Measurements from ENCODE around the gene ZWILCH. TPM values are rescaled to one million over a fixed set of nuclear protein-coding genes. Genes with fewer than 3 reads are reported as not detected.

ZWILCH gene
- polyA plus RNA-seq, 1 donor (not counting 4 experiments of a cell fraction or from before 2014, with no cell fraction given) = 34.9 TPM

DNA sequence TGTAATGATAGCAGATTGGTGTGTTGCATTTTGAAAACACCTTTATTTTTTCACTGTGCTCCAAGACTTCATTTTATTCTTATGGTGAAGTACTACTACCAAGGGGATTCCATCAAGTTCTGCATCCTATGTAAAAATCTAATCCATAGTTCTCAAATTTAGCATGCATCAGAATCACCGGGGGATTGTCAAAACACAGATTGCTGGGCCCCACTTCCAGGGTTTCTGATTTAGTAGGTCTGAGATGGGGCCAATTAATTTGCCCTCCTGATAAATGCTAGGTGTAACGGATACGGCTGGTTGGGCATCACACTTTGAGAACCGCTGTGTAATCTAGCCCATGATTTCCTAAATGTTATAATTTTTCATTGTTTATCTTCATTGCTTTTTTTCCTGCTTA, 692 bp downstream of the ZWILCH start:
- peak overlapping the region; percentile 94 for H2AFZ ChIP-seq (ENCODE audit: control insufficient read depth, low read length)
- H3K79me2 ChIP-seq (ENCODE audit: control insufficient read depth, insufficient read depth, low read length) = peaks cover 70% of the 10 kb centered on the region
- no peak for TF ChIP-seq EZH2 (IDR thresholded peaks at IDR 0.05; ENCODE audit: low read length)
- TF ChIP-seq, protein P1, sequence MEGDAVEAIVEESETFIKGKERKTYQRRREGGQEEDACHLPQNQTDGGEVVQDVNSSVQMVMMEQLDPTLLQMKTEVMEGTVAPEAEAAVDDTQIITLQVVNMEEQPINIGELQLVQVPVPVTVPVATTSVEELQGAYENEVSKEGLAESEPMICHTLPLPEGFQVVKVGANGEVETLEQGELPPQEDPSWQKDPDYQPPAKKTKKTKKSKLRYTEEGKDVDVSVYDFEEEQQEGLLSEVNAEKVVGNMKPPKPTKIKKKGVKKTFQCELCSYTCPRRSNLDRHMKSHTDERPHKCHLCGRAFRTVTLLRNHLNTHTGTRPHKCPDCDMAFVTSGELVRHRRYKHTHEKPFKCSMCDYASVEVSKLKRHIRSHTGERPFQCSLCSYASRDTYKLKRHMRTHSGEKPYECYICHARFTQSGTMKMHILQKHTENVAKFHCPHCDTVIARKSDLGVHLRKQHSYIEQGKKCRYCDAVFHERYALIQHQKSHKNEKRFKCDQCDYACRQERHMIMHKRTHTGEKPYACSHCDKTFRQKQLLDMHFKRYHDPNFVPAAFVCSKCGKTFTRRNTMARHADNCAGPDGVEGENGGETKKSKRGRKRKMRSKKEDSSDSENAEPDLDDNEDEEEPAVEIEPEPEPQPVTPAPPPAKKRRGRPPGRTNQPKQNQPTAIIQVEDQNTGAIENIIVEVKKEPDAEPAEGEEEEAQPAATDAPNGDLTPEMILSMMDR (optimal IDR thresholded peaks at IDR 0.05 in 1 of 3, IDR thresholded peaks at IDR 0.05 in 1 of 3, conservative IDR thresholded peaks at IDR 0.05 in 1 of 3; ENCODE audit: extremely low read depth in 1 of 3, insufficient read depth in 2 of 3, low read length in 3 of 3) = no peak
- peak overlapping the region; percentile 99 for H3K27ac ChIP-seq (ENCODE audit: control insufficient read depth, insufficient read depth, low read length)
- DNase-seq (ENCODE audit: low read depth, low spot score) (no peak), FAIRE-seq (no peak)
- peaks cover 10% of the 10 kb centered on the region for H4K20me1 ChIP-seq (ENCODE audit: control insufficient read depth, extremely low read depth, insufficient read depth, low read length)
- H3K9me3 ChIP-seq (ENCODE audit: control insufficient read depth, low read depth, low read length) = no peaks in the 10 kb centered on the region
- dilution Hi-C loops (cut with MboI; ENCODE audit: extremely low pct_ligation_motif_present, low sequenced_read_pairs) = no loop called here
- H3K4me3 ChIP-seq (ENCODE audit: control insufficient read depth in 2 of 3, extremely low read depth in 1 of 3, insufficient read depth in 2 of 3, low read depth in 1 of 3, low read length in 3 of 3) = peak overlapping the region; percentile 89 to 99 (median 98)
- no peaks in the 10 kb centered on the region for H3K9me1 ChIP-seq (ENCODE audit: control insufficient read depth, extremely low read depth, insufficient read depth, low read length)
- peak overlapping the region; percentile 98 for H3K9ac ChIP-seq (ENCODE audit: control insufficient read depth, extremely low read depth, insufficient read depth, low read length)
- H3K36me3 ChIP-seq (ENCODE audit: control insufficient read depth in 2 of 2, extremely low read depth in 1 of 2, insufficient read depth in 2 of 2, low read length in 2 of 2) = peaks cover 13 to 26% of the 10 kb centered on the region in 2 experiments
- H3K27me3 ChIP-seq (ENCODE audit: control insufficient read depth, extremely low read depth, insufficient read depth, low read length) = no peaks in the 10 kb centered on the region
- H3K4me1 ChIP-seq (ENCODE audit: control insufficient read depth, extremely low read depth, insufficient read depth, low read length) = peaks cover 17% of the 10 kb centered on the region
- H3K4me2 ChIP-seq (ENCODE audit: control insufficient read depth, extremely low read depth, insufficient read depth, low read depth, low read length) = peak overlapping the region; percentile 91

GRCh38 chr15:66508293-66508883, 3.3 kb downstream of the ZWILCH start:
- H3K36me3 ChIP-seq (ENCODE audit: control insufficient read depth in 2 of 2, extremely low read depth in 1 of 2, insufficient read depth in 2 of 2, low read length in 2 of 2) = peaks cover 2 to 5% of the 10 kb centered on the region in 2 experiments
- TF ChIP-seq, protein P1 (optimal IDR thresholded peaks at IDR 0.05 in 1 of 3, IDR thresholded peaks at IDR 0.05 in 1 of 3, conservative IDR thresholded peaks at IDR 0.05 in 1 of 3; ENCODE audit: extremely low read depth in 1 of 3, insufficient read depth in 2 of 3, low read length in 3 of 3) = no peak
- TF ChIP-seq EZH2 (IDR thresholded peaks at IDR 0.05; ENCODE audit: low read length) = no peak
- no peaks in the 10 kb centered on the region for H3K27me3 ChIP-seq (ENCODE audit: control insufficient read depth, extremely low read depth, insufficient read depth, low read length)
- DNase-seq (ENCODE audit: low read depth, low spot score) (no peak), FAIRE-seq (no peak)
- H3K79me2 ChIP-seq (ENCODE audit: control insufficient read depth, insufficient read depth, low read length) = peaks cover 45% of the 10 kb centered on the region
- no peaks in the 10 kb centered on the region for H3K9me3 ChIP-seq (ENCODE audit: control insufficient read depth, low read depth, low read length)
- no peak overlapping the region for H3K9ac ChIP-seq (ENCODE audit: control insufficient read depth, extremely low read depth, insufficient read depth, low read length)
- no peaks in the 10 kb centered on the region for H3K9me1 ChIP-seq (ENCODE audit: control insufficient read depth, extremely low read depth, insufficient read depth, low read length)
- dilution Hi-C loops (cut with MboI; ENCODE audit: extremely low pct_ligation_motif_present, low sequenced_read_pairs) = no loop called here
- no peak overlapping the region for H2AFZ ChIP-seq (ENCODE audit: control insufficient read depth, low read length)
- no peak overlapping the region for H3K27ac ChIP-seq (ENCODE audit: control insufficient read depth, insufficient read depth, low read length)
- no peaks in the 10 kb centered on the region for H4K20me1 ChIP-seq (ENCODE audit: control insufficient read depth, extremely low read depth, insufficient read depth, low read length)
- no peak overlapping the region for H3K4me2 ChIP-seq (ENCODE audit: control insufficient read depth, extremely low read depth, insufficient read depth, low read depth, low read length)
- peaks cover 7% of the 10 kb centered on the region for H3K4me1 ChIP-seq (ENCODE audit: control insufficient read depth, extremely low read depth, insufficient read depth, low read length)
- H3K4me3 ChIP-seq (ENCODE audit: control insufficient read depth in 2 of 3, extremely low read depth in 1 of 3, insufficient read depth in 2 of 3, low read depth in 1 of 3, low read length in 3 of 3) = no peak overlapping the region
